ENCODE results near the gene S100A5.
A peak's percentile ranks its signal among the peaks of the same experiment; 100 is the strongest.

Gene S100A5

DNA sequence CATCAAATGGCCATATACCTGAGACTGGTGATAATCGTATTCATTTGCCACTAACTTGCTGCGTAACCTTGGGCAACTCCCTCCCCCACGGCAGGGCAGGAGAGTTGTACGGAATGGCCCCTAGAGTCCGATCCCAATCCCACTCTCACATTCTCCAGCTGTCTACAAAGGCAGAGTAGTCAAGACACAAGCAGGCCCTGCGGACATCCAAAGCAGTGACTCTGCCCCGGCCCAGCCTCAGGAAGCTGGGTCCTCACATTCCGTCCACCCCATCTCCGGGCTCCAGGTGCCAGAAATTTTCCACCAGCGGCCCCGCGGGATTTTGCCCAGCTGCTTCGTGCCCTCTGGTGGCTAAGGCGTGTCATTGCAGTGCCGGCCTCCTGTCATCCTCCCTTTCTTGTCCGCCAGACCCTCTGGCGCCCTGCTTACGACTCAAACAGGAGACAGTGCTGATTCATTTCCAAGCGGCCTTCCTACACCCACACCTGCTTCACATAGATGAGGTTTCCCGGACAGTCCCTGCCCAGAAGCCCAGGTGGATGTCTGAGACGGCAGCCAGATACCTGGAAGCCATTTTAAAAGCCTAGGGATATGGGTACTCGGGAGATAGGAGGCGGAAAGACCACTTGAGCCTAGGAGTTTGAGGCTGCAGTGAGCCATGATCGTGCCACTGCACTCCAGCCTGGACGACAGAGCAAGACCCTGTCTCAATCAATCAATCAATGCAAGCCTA, 27.8 kb upstream of the S100A5 start:
- TF ChIP-seq, protein P1, sequence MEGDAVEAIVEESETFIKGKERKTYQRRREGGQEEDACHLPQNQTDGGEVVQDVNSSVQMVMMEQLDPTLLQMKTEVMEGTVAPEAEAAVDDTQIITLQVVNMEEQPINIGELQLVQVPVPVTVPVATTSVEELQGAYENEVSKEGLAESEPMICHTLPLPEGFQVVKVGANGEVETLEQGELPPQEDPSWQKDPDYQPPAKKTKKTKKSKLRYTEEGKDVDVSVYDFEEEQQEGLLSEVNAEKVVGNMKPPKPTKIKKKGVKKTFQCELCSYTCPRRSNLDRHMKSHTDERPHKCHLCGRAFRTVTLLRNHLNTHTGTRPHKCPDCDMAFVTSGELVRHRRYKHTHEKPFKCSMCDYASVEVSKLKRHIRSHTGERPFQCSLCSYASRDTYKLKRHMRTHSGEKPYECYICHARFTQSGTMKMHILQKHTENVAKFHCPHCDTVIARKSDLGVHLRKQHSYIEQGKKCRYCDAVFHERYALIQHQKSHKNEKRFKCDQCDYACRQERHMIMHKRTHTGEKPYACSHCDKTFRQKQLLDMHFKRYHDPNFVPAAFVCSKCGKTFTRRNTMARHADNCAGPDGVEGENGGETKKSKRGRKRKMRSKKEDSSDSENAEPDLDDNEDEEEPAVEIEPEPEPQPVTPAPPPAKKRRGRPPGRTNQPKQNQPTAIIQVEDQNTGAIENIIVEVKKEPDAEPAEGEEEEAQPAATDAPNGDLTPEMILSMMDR (IDR thresholded peaks at IDR 0.05; ENCODE audit: low read depth, low read length) = peak; percentile 100
- H3K27ac ChIP-seq = peak overlapping the region; percentile 94
- peak overlapping the region; percentile 34 for H3K4me3 ChIP-seq (ENCODE audit: low read depth, low read length)

DNA sequence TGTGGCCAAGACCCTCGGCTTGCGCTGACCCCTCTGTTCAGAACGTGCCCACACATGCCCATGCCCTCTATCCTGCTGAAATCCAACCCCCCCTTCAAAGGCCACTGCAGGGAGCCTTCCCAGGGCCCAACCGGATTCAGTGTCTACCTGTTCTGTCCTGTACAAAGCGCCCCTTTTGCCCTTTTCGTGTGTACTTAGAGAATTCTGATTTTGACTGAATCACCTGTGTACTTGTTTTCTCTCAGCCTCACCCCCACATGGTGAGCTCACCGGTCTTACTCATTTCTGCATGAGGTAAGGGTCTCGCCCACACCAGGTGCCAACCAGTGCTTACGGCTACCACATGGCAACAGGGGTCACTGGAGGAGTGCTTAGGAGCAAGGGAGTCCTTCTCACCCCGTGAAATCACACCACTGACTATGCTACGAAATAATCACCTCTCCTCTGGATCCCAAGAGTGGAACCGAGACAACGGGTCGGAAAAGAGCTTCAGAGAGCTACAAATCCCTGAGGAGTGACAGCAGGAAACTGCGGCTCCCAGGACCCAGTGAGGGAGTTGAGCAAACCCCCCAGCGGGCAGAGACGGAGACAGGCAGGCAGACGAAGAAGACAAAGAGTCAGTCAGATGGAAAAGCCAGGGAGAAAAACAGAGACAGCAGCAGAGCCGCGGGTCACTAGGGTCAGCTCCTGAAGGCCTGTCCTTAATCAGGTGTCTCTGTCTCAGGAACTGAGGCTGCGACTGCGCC, 27.1 kb upstream of the S100A5 start:
- TF ChIP-seq, protein P1 (IDR thresholded peaks at IDR 0.05; ENCODE audit: low read depth, low read length) = no peak
- Histone ChIP-seq H3K9me3 (ENCODE audit: severe bottlenecking) (no peaks in the 10 kb centered on the region), H3K4me3 (ENCODE audit: low read depth, low read length) (peak overlapping the region; percentile 34), H3K27me3 (ENCODE audit: insufficient read depth, low read depth, severe bottlenecking) (no peaks in the 10 kb centered on the region), H3K36me3 (no peaks in the 10 kb centered on the region), H3K27ac (peak overlapping the region; percentile 94)
- peak; percentile 95 for DNase-seq

More for the DNA sequence above, 27.8 kb upstream of the S100A5 start:
- DNase-seq = peak; percentile 99
- Histone ChIP-seq H3K9me3 (ENCODE audit: severe bottlenecking) (no peaks in the 10 kb centered on the region), H3K27me3 (ENCODE audit: insufficient read depth, low read depth, severe bottlenecking) (no peaks in the 10 kb centered on the region), H3K36me3 (no peaks in the 10 kb centered on the region)

DNA sequence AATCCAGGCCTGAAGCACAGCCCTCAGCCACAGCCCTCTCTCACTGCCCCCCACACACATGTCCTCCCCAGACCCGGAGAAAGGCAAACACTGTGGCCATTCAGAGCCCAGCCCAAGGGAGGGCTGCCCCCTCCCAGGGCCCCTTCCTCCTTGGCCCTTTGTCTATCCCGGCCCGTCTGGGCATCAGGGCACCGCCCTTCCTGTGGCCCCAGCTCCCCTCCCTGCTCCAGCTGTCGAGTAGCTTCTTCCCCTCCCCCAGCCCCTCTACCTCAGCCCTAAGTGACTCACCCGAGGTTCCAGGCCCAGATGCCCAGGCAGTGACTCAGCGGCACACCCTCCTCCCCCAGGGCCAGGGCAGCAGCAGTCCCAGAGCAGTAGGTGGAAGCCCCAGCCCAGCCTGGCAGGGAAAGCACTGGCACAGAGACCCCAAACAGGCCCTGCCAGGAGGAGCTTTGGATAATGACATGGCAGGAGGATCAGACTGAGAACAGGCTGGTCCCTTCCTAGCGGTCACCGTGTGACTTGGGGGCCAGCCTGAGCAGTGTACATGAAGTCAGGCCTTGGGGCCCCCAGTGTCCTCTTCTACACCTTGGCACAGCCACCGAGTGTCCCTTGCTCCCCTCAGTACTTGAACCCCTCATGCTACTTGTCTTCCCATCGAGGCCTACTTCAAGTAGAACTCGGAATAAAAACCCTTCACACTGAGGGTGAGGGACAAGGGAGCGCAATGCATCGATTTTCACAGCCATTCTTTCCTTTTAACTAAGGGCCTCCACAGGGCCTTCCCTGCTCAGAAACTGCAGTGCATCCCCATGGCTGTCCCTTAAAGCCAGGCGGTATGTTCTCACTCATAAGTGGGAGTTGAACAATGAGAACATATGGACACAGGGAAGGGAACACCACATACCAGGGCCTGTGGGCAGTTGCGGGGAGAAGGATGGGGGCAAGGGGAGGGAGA, 26.0 kb upstream of the S100A5 start:
- H3K9me3 ChIP-seq (ENCODE audit: severe bottlenecking) = no peaks in the 10 kb centered on the region
- H3K27me3 ChIP-seq (ENCODE audit: insufficient read depth, low read depth, severe bottlenecking) = no peaks in the 10 kb centered on the region
- no peaks in the 10 kb centered on the region for H3K36me3 ChIP-seq
- TF ChIP-seq, protein P1 (IDR thresholded peaks at IDR 0.05; ENCODE audit: low read depth, low read length) = no peak
- peak overlapping the region; percentile 94 for H3K27ac ChIP-seq
- peak; percentile 100 for DNase-seq
- no peak overlapping the region for H3K4me3 ChIP-seq (ENCODE audit: low read depth, low read length)

DNA sequence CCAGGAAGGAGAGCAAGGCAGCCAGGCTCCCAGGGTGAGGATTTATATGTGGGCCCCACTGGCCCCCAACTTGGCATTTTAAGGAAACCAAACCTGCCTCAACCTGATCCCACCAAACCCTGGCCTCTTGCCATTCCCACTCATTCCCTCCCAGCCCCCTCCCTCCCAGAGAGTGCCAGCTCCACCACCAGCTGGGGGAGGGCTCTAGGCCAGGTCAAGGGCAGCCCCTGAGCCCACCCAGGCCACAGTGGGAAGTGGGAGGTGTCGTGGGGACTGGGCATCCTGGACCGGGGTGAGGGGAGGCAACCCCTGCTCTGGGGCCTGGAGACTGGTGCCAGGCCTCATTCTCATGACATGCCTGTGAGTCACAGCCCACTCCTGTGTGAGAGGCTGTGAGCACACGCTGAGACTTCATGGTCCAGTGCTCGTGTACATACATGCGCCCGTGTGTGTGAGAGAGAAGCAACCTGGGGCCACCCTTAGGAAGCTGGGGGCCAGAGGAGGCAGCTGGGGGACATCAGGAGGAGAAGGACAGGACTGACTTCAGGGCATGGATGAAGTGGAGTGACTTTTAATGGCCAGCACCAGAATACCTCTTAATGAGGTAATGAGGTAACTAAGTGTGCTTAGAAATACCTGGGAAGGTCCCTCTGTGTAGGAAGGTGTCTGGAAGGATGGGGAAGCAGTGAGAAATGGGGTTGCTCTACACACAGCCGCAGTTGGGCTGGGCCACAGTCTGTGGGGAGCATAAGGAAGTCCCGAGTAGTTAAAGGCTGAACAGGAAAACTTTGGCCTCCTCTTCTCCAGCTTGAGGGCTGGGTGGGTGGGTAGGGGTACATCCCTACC, 25.0 kb upstream of the S100A5 start, which contains the start of gene S100A2:
Gene S100A2 (minus strand): TSS at position 316 of the 846 bp plus-strand sequence. CDS start 1,967 bp downstream, outside the sequence.
- TF ChIP-seq, protein P1 (IDR thresholded peaks at IDR 0.05; ENCODE audit: low read depth, low read length) = no peak

DNA sequence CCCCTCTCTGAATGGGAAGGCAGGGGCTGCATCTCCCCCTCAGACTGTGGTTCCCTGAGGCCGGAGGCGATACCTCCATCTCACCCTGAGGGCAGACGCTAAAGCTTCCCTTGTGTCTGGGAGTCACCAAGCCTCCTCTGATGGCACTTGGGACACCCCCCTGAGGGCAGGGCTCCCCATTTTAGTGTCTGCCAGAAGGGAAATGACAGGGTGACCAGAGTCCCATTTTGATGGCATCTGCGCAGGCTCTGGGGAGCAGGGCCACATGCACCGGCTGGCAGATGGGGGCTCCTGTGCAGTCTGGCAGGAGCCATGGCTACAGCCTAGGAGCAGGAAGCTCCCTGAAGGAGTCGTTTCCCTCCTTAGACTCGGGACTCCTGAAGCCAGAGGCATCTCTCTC, 23.3 kb upstream of the S100A5 start:
- no peaks in the 10 kb centered on the region for H3K9me3 ChIP-seq (ENCODE audit: severe bottlenecking)
- DNase-seq = no peak
- TF ChIP-seq, protein P1 (IDR thresholded peaks at IDR 0.05; ENCODE audit: low read depth, low read length) = no peak
- H3K27me3 ChIP-seq (ENCODE audit: insufficient read depth, low read depth, severe bottlenecking) = no peaks in the 10 kb centered on the region
- no peak overlapping the region for H3K4me3 ChIP-seq (ENCODE audit: low read depth, low read length)
- no peaks in the 10 kb centered on the region for H3K36me3 ChIP-seq
- peak overlapping the region; percentile 94 for H3K27ac ChIP-seq

More for the DNA sequence above, 25.0 kb upstream of the S100A5 start, which contains the start of gene S100A2:
- Histone ChIP-seq H3K36me3 (no peaks in the 10 kb centered on the region), H3K9me3 (ENCODE audit: severe bottlenecking) (no peaks in the 10 kb centered on the region), H3K27ac (peak within 1 kb of the TSS; percentile 94), H3K4me3 (ENCODE audit: low read depth, low read length) (no peak within 1 kb of the TSS), H3K27me3 (ENCODE audit: insufficient read depth, low read depth, severe bottlenecking) (no peaks in the 10 kb centered on the region)
- DNase-seq = peak; percentile 71
